ENCODE data around the gene MCFD2.

- TF ChIP-seq EZH2phosphoT487 (IDR thresholded peaks at IDR 0.05) (no peak), CTCF (IDR thresholded peaks at IDR 0.05) (no peak)
Measured at GRCh38 chr2:46899053-46899452, 16.6 kb downstream of the MCFD2 start.

Data from neural progenitor cell (in vitro differentiated cells).